ENCODE measurements around the gene METTL2B. TPM values are rescaled to one million over a fixed set of nuclear protein-coding genes. Genes with fewer than 3 reads are reported as not detected.
"Not testable (repeated sequence)": the region's sequence is repeated elsewhere in the genome, so short reads cannot be mapped to it uniquely, and the experiment has no call there.

Gene METTL2B
- total and polyA plus RNA-seq, 4 donors, result 7.0 to 23.8 (median 16.0) TPM

GRCh38 chr7:128506819-128507218 lies 30.3 kb downstream of the METTL2B start:
- H3K4me3 ChIP-seq (ENCODE audit: low read length in 2 of 2); intact Hi-C loops (cut with DNase I); H3K9me3 ChIP-seq (ENCODE audit: control insufficient read depth, low read length); H3K27ac ChIP-seq (ENCODE audit: low read depth in 1 of 2, low read length in 2 of 2); DNase-seq; H3K4me1 ChIP-seq (ENCODE audit: control insufficient read depth in 1 of 2, insufficient read depth in 2 of 2, low read length in 2 of 2); H3K27me3 ChIP-seq (ENCODE audit: control insufficient read depth in 1 of 2, insufficient read depth in 2 of 2, low read length in 1 of 2); ATAC-seq (ENCODE audit: low FRiP score); H3K36me3 ChIP-seq (ENCODE audit: control insufficient read depth in 1 of 2, insufficient read depth in 2 of 2, low read length in 1 of 2): not testable (repeated sequence)
- WGBS, 2 donors, result 95% methylated on average over 3 of the region's 3 CpGs

GRCh38 chr7:128507321-128507993 lies 30.9 kb downstream of the METTL2B start:
- H3K4me3 ChIP-seq (ENCODE audit: low read length in 2 of 2); H3K27ac ChIP-seq (ENCODE audit: low read depth in 1 of 2, low read length in 2 of 2); H3K36me3 ChIP-seq (ENCODE audit: control insufficient read depth in 1 of 2, insufficient read depth in 2 of 2, low read length in 1 of 2); H3K9me3 ChIP-seq (ENCODE audit: control insufficient read depth, low read length); ATAC-seq (ENCODE audit: low FRiP score); intact Hi-C loops (cut with DNase I); H3K4me1 ChIP-seq (ENCODE audit: control insufficient read depth in 1 of 2, insufficient read depth in 2 of 2, low read length in 2 of 2); H3K27me3 ChIP-seq (ENCODE audit: control insufficient read depth in 1 of 2, insufficient read depth in 2 of 2, low read length in 1 of 2): not testable (repeated sequence)
- DNase-seq, result peak in 1 of 2 donors; percentile 3
- 86 to 90% methylated on average over 5 of the region's 5 CpGs for WGBS, 2 donors

GRCh38 chr7:128511692-128512091 lies 35.1 kb downstream of the METTL2B start:
- H3K27me3 ChIP-seq (ENCODE audit: control insufficient read depth in 1 of 2, insufficient read depth in 2 of 2, low read length in 1 of 2); H3K9me3 ChIP-seq (ENCODE audit: control insufficient read depth, low read length); H3K4me3 ChIP-seq (ENCODE audit: low read length in 2 of 2); DNase-seq; ATAC-seq (ENCODE audit: low FRiP score); intact Hi-C loops (cut with DNase I); H3K4me1 ChIP-seq (ENCODE audit: control insufficient read depth in 1 of 2, insufficient read depth in 2 of 2, low read length in 2 of 2); H3K27ac ChIP-seq (ENCODE audit: low read depth in 1 of 2, low read length in 2 of 2); H3K36me3 ChIP-seq (ENCODE audit: control insufficient read depth in 1 of 2, insufficient read depth in 2 of 2, low read length in 1 of 2): not testable (repeated sequence)
- 80 to 83% methylated on average over 11 of the region's 11 CpGs for WGBS, 2 donors

- DNase-seq; H3K27ac ChIP-seq (ENCODE audit: low read depth in 1 of 2, low read length in 2 of 2); intact Hi-C loops (cut with DNase I); H3K36me3 ChIP-seq (ENCODE audit: control insufficient read depth in 1 of 2, insufficient read depth in 2 of 2, low read length in 1 of 2); H3K9me3 ChIP-seq (ENCODE audit: control insufficient read depth, low read length); ATAC-seq (ENCODE audit: low FRiP score); H3K27me3 ChIP-seq (ENCODE audit: control insufficient read depth in 1 of 2, insufficient read depth in 2 of 2, low read length in 1 of 2); H3K4me3 ChIP-seq (ENCODE audit: low read length in 2 of 2); H3K4me1 ChIP-seq (ENCODE audit: control insufficient read depth in 1 of 2, insufficient read depth in 2 of 2, low read length in 2 of 2): not testable (repeated sequence)
- WGBS, 2 donors, result 57 to 58% methylated on average over 6 of the region's 6 CpGs
Measured at GRCh38 chr7:128515232-128515631, 38.7 kb downstream of the METTL2B start.

- H3K27ac ChIP-seq (ENCODE audit: low read depth in 1 of 2, low read length in 2 of 2); H3K4me1 ChIP-seq (ENCODE audit: control insufficient read depth in 1 of 2, insufficient read depth in 2 of 2, low read length in 2 of 2); ATAC-seq (ENCODE audit: low FRiP score); H3K9me3 ChIP-seq (ENCODE audit: control insufficient read depth, low read length); H3K4me3 ChIP-seq (ENCODE audit: low read length in 2 of 2); intact Hi-C loops (cut with DNase I); H3K36me3 ChIP-seq (ENCODE audit: control insufficient read depth in 1 of 2, insufficient read depth in 2 of 2, low read length in 1 of 2); DNase-seq; H3K27me3 ChIP-seq (ENCODE audit: control insufficient read depth in 1 of 2, insufficient read depth in 2 of 2, low read length in 1 of 2): not testable (repeated sequence)
- WGBS, 2 donors, result 64 to 84% methylated on average over 4 to 5 of the region's 5 CpGs
Measured at GRCh38 chr7:128517023-128517422, 40.5 kb downstream of the METTL2B start.

- H3K27ac ChIP-seq (ENCODE audit: low read depth in 1 of 2, low read length in 2 of 2); H3K4me3 ChIP-seq (ENCODE audit: low read length in 2 of 2); H3K36me3 ChIP-seq (ENCODE audit: control insufficient read depth in 1 of 2, insufficient read depth in 2 of 2, low read length in 1 of 2); intact Hi-C loops (cut with DNase I); H3K4me1 ChIP-seq (ENCODE audit: control insufficient read depth in 1 of 2, insufficient read depth in 2 of 2, low read length in 2 of 2); H3K9me3 ChIP-seq (ENCODE audit: control insufficient read depth, low read length); H3K27me3 ChIP-seq (ENCODE audit: control insufficient read depth in 1 of 2, insufficient read depth in 2 of 2, low read length in 1 of 2): not testable (repeated sequence)
- DNase-seq, result peak; percentile 92 to 93
- WGBS, 2 donors, result 23 to 34% methylated on average over 4 to 5 of the region's 7 CpGs
- ATAC-seq (ENCODE audit: low FRiP score), result peak; percentile 73
Measured at GRCh38 chr7:128523226-128523931, 46.8 kb downstream of the METTL2B start.

GRCh38 chr7:128523932-128524524 lies 47.5 kb downstream of the METTL2B start:
- ATAC-seq (ENCODE audit: low FRiP score); H3K27ac ChIP-seq (ENCODE audit: low read depth in 1 of 2, low read length in 2 of 2); DNase-seq; H3K4me1 ChIP-seq (ENCODE audit: control insufficient read depth in 1 of 2, insufficient read depth in 2 of 2, low read length in 2 of 2); H3K9me3 ChIP-seq (ENCODE audit: control insufficient read depth, low read length); intact Hi-C loops (cut with DNase I); H3K36me3 ChIP-seq (ENCODE audit: control insufficient read depth in 1 of 2, insufficient read depth in 2 of 2, low read length in 1 of 2); H3K27me3 ChIP-seq (ENCODE audit: control insufficient read depth in 1 of 2, insufficient read depth in 2 of 2, low read length in 1 of 2); H3K4me3 ChIP-seq (ENCODE audit: low read length in 2 of 2): not testable (repeated sequence)
- 73 to 77% methylated on average over 8 to 9 of the region's 9 CpGs for WGBS, 2 donors

- H3K27ac ChIP-seq (ENCODE audit: low read depth in 1 of 2, low read length in 2 of 2); H3K4me3 ChIP-seq (ENCODE audit: low read length in 2 of 2); H3K9me3 ChIP-seq (ENCODE audit: control insufficient read depth, low read length); H3K36me3 ChIP-seq (ENCODE audit: control insufficient read depth in 1 of 2, insufficient read depth in 2 of 2, low read length in 1 of 2); H3K27me3 ChIP-seq (ENCODE audit: control insufficient read depth in 1 of 2, insufficient read depth in 2 of 2, low read length in 1 of 2); intact Hi-C loops (cut with DNase I); ATAC-seq (ENCODE audit: low FRiP score); H3K4me1 ChIP-seq (ENCODE audit: control insufficient read depth in 1 of 2, insufficient read depth in 2 of 2, low read length in 2 of 2); DNase-seq: not testable (repeated sequence)
- 85 to 87% methylated on average over 4 of the region's 4 CpGs for WGBS, 2 donors
Measured at GRCh38 chr7:128525584-128525983, 49.0 kb downstream of the METTL2B start.

GRCh38 chr7:128526062-128526466 lies 49.5 kb downstream of the METTL2B start:
- WGBS, 2 donors, result 75 to 83% methylated on average over 3 of the region's 3 CpGs
- DNase-seq; intact Hi-C loops (cut with DNase I): not testable (repeated sequence)

More at GRCh38 chr7:128526062-128526466, 49.5 kb downstream of the METTL2B start:
- H3K27me3 ChIP-seq (ENCODE audit: control insufficient read depth in 1 of 2, insufficient read depth in 2 of 2, low read length in 1 of 2); H3K4me1 ChIP-seq (ENCODE audit: control insufficient read depth in 1 of 2, insufficient read depth in 2 of 2, low read length in 2 of 2); H3K27ac ChIP-seq (ENCODE audit: low read depth in 1 of 2, low read length in 2 of 2); ATAC-seq (ENCODE audit: low FRiP score); H3K9me3 ChIP-seq (ENCODE audit: control insufficient read depth, low read length); H3K36me3 ChIP-seq (ENCODE audit: control insufficient read depth in 1 of 2, insufficient read depth in 2 of 2, low read length in 1 of 2); H3K4me3 ChIP-seq (ENCODE audit: low read length in 2 of 2): not testable (repeated sequence)

Measured in aorta (tissue), 5 donors.